Fibroblast of the aortic adventitia (primary cell): ENCODE measurements around the gene METAP1D. TPM values are rescaled to one million over a fixed set of nuclear protein-coding genes. Genes with fewer than 3 reads are reported as not detected.

Experiments
- DNase-seq: peaks from one replicate; pipeline ENCODE4 v3.0.0-alpha.2; 2010; ENCODE audit warnings: low read depth
- H3K4me3 ChIP-seq: 2 replicates; pipeline ENCODE4 v1.5.1; 2011; ENCODE audit warnings: low read depth, mild to moderate bottlenecking, control low read depth, low read length, moderate library complexity
- total RNA-seq: library from RNA; depleted of rRNA; stranded (reverse); fragments of >200 nt; gene quantifications from 2 replicates; pipeline ENCODE4 v1.2.3, GENCODE V29; 2012; ENCODE audit warnings: low replicate concordance
- TF ChIP-seq, protein P1 (sequence below): IDR thresholded peaks from 2 replicates; pipeline ENCODE4 v1.5.1; 2011; ENCODE audit warnings: mild to moderate bottlenecking, low read length, control low read depth, inconsistent platforms; ENCODE audit not compliant: insufficient read depth

The METAP1D gene
- total RNA-seq, 1 donor = 14.3 TPM

DNA sequence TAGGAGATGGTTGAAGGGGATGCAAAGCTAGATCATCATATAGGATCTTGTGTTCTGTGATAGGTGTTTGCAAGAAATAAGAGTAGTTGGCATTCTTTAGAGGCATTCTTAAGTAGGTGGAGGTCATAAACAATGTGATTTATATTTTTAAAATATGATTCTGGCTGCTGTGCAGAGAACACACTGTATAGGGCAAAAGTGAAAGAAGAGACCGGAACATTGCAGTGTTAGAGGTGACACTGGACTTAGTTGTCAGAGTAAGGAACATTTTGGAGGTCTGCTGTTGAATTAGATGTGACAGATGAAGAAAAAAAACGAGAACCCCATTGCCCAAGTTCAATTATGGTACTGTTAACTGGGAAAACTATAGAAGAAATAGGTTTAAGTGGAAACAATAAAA lies 39.8 kb upstream of the METAP1D start:
- H3K4me3 ChIP-seq = no peak overlapping the region
- no peak for DNase-seq
- TF ChIP-seq, protein P1, sequence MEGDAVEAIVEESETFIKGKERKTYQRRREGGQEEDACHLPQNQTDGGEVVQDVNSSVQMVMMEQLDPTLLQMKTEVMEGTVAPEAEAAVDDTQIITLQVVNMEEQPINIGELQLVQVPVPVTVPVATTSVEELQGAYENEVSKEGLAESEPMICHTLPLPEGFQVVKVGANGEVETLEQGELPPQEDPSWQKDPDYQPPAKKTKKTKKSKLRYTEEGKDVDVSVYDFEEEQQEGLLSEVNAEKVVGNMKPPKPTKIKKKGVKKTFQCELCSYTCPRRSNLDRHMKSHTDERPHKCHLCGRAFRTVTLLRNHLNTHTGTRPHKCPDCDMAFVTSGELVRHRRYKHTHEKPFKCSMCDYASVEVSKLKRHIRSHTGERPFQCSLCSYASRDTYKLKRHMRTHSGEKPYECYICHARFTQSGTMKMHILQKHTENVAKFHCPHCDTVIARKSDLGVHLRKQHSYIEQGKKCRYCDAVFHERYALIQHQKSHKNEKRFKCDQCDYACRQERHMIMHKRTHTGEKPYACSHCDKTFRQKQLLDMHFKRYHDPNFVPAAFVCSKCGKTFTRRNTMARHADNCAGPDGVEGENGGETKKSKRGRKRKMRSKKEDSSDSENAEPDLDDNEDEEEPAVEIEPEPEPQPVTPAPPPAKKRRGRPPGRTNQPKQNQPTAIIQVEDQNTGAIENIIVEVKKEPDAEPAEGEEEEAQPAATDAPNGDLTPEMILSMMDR = no peak

DNA sequence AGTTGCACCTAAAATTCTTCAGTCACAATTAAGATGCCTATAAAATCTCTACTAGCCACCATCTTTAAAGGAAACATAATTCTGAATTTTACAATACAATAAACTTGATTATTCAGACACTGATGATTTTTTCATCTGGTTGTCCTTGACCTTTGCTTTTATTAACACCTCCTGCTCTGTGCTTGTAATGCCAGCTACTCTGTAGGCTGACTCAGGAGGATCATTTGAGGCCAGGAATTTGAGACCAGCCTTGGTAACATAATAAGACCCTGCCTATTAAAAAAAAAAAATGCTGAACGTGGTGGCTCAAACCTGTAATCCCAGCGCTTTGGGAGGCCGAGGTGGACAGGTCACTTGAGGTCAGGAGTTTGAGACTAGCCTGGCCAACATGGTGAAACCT lies 39.2 kb upstream of the METAP1D start:
- TF ChIP-seq, protein P1 = no peak
- no peak overlapping the region for H3K4me3 ChIP-seq
- DNase-seq = no peak

DNA sequence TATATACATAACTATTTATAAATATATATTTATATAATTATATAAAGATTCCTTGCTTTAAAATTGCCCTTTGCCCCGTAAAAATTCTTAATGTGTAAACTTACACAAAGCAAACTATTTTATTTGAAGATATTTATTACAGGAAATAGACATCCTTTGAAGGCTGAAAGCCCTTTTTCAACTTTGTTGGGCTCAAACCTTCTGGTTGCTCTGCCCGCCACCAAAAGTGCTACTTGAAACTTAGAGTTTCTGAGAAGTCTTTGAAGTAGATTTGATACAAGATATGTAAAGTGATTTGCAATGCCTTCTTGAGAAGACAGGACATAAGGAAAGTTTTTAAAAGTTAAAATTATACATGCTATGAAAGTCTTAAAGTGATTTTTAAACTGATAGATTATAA lies 36.6 kb upstream of the METAP1D start:
- TF ChIP-seq, protein P1 = no peak

DNA sequence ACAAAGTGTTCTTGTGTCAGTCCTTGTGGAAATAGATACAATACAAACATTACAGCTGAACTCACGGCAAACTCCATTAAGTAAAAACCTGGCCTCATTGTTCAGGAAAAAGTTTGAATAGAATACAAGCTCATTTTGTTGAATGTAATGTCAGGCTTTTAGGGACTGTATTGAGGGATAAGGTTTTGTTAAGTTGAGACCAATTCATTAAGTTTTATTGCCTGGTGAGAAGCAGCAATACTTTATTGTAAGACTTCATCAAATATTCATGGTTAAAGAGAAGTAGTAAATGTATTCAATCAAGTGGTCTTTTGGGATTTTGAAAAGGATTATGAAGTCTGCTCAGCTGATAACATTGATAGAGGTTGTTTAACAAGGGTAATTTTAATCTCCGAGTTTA lies 35.4 kb upstream of the METAP1D start:
- no peak overlapping the region for H3K4me3 ChIP-seq

More for the DNA sequence above, 36.6 kb upstream of the METAP1D start:
- DNase-seq = no peak
- no peak overlapping the region for H3K4me3 ChIP-seq

DNA sequence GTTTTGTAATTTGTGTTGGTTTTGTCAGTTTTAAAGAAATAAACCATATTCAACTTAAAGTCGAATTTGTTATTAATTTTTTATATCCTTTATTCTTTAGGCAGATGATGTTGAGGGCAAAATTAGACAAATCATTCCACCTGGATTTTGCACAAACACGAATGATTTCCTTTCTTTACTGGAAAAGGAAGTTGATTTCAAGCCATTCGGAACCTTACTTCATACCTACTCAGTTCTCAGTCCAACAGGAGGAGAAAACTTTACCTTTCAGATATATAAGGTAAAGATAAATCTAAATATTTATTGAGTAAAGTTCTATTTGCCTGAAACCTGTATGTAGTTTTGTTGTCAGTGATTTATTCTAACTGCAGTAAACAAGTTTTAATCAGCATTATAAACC lies 34.5 kb upstream of the METAP1D start:
- no peak for DNase-seq
- TF ChIP-seq, protein P1 = no peak

More for the DNA sequence above, 35.4 kb upstream of the METAP1D start:
- TF ChIP-seq, protein P1 = no peak
- no peak for DNase-seq

DNA sequence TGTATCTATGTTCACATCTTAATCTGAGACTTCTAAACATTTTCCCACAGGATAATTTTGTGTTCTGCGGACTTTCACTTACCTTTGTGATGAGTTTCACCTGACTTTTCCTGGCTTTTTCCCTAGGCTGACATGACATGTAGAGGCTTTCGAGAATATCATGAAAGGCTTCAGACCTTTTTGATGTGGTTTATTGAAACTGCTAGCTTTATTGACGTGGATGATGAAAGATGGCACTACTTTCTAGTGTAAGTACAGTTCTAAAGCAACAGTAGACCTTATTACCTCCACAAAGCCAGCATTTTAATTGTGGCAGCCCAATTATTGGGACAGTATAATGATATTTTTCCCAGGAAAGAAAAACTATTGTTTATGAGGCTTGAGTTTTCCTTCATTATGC lies 34.1 kb upstream of the METAP1D start:
- TF ChIP-seq, protein P1 = no peak
- H3K4me3 ChIP-seq = no peak overlapping the region
- DNase-seq = no peak

More for the DNA sequence above, 34.5 kb upstream of the METAP1D start:
- H3K4me3 ChIP-seq = no peak overlapping the region

DNA sequence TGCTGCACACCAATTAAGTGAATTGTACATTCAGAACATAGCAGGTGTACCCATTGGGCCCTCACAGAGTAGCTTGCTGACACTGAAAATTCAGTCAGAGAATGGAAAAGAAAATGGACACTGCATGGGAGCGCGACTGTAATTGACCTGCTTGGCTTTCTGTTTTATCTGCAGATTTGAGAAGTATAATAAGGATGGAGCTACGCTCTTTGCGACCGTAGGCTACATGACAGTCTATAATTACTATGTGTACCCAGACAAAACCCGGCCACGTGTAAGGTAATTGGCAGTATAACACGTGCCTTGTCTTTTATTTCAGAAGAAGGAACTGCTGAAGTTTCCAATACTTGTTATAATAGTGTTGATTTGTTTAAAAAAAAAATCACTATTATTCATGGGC lies 33.5 kb upstream of the METAP1D start:
- TF ChIP-seq, protein P1 = no peak
- no peak for DNase-seq
- no peak overlapping the region for H3K4me3 ChIP-seq
